Stimulated activated naive CD8-positive, alpha-beta T cell treated with anti-CD3 and anti-CD28 coated beads, Interleukin-15, Interleukin-2, amounts not matched to agents 100 ng/mL and 50 ng/mL, for 24 hours (primary cell): Measurements from ENCODE around the gene USP8.
"Not testable (repeated sequence)": the region's sequence is repeated elsewhere in the genome, so short reads cannot be mapped to it uniquely, and the experiment has no call there.

Experiments
- H3K27ac Mint-ChIP-seq: one replicate; pipeline ENCODE4 v1.8.0; 2021; ENCODE audit warnings: mild to moderate bottlenecking, mixed read lengths
- H3K27me3 Mint-ChIP-seq: one replicate; pipeline ENCODE4 v1.8.0; 2021; ENCODE audit warnings: mixed read lengths
- H3K36me3 Mint-ChIP-seq: one replicate; pipeline ENCODE4 v1.8.0; 2021; ENCODE audit warnings: low read depth, mixed read lengths
- H3K4me1 Mint-ChIP-seq: one replicate; pipeline ENCODE4 v1.8.0; 2021; ENCODE audit warnings: low read depth, mixed read lengths
- H3K4me3 Mint-ChIP-seq: one replicate; pipeline ENCODE4 v1.8.0; 2021; ENCODE audit warnings: mild to moderate bottlenecking, mixed read lengths
- H3K9me3 Mint-ChIP-seq: one replicate; pipeline ENCODE4 v1.8.0; 2021; ENCODE audit warnings: mixed read lengths

Gene USP8

GRCh38 chr15:50424066-50424890 is at the start of gene USP8:
Gene USP8, plus strand, starts transcription at chr15:50424405. Its CDS starts 14,669 bp downstream, at chr15:50439074.
- Mint-ChIP-seq H3K4me1 (peaks cover 38% of the 10 kb centered on the region), H3K27ac (peak within 1 kb of the TSS; percentile 95), H3K36me3 (peaks cover 13% of the 10 kb centered on the region), H3K27me3 (no peaks in the 10 kb centered on the region), H3K9me3 (no peaks in the 10 kb centered on the region), H3K4me3 (peak within 1 kb of the TSS; percentile 97)

- Mint-ChIP-seq H3K4me1 (peaks cover 19% of the 10 kb centered on the region), H3K9me3 (no peaks in the 10 kb centered on the region), H3K27me3 (peaks cover 4% of the 10 kb centered on the region), H3K36me3 (no peaks in the 10 kb centered on the region), H3K27ac (peak overlapping the region; percentile 90), H3K4me3 (peak overlapping the region; percentile 15)
Measured at GRCh38 chr15:50377867-50378751, 46.1 kb upstream of the USP8 start.

GRCh38 chr15:50378776-50379175 is 45.4 kb upstream of the USP8 start:
- Mint-ChIP-seq H3K27me3 (peaks cover 4% of the 10 kb centered on the region), H3K36me3 (no peaks in the 10 kb centered on the region), H3K27ac (peak overlapping the region; percentile 90), H3K4me1 (peaks cover 19% of the 10 kb centered on the region), H3K4me3 (no peak overlapping the region), H3K9me3 (no peaks in the 10 kb centered on the region)

GRCh38 chr15:50379413-50379812 is 44.8 kb upstream of the USP8 start:
- H3K27me3 Mint-ChIP-seq, H3K4me3 Mint-ChIP-seq, H3K9me3 Mint-ChIP-seq, H3K36me3 Mint-ChIP-seq, H3K27ac Mint-ChIP-seq: not testable (repeated sequence)
- peaks cover 19% of the 10 kb centered on the region for H3K4me1 Mint-ChIP-seq

GRCh38 chr15:50380089-50380488 is 44.1 kb upstream of the USP8 start:
- Mint-ChIP-seq H3K4me1 (peaks cover 19% of the 10 kb centered on the region), H3K9me3 (no peaks in the 10 kb centered on the region), H3K27me3 (peaks cover 4% of the 10 kb centered on the region), H3K4me3 (no peak overlapping the region), H3K36me3 (no peaks in the 10 kb centered on the region), H3K27ac (no peak overlapping the region)

- no peak overlapping the region for H3K27ac Mint-ChIP-seq
- no peak overlapping the region for H3K4me3 Mint-ChIP-seq
- H3K9me3 Mint-ChIP-seq: no peaks in the 10 kb centered on the region
- H3K4me1 Mint-ChIP-seq: peaks cover 19% of the 10 kb centered on the region
- peaks cover 4% of the 10 kb centered on the region for H3K27me3 Mint-ChIP-seq
- H3K36me3 Mint-ChIP-seq: no peaks in the 10 kb centered on the region
Measured at GRCh38 chr15:50381438-50381837, 42.8 kb upstream of the USP8 start.

GRCh38 chr15:50382408-50382807 is 41.8 kb upstream of the USP8 start:
- Mint-ChIP-seq H3K27ac (peak overlapping the region; percentile 32), H3K4me1 (peaks cover 14% of the 10 kb centered on the region)
- H3K4me3 Mint-ChIP-seq, H3K9me3 Mint-ChIP-seq, H3K36me3 Mint-ChIP-seq, H3K27me3 Mint-ChIP-seq: not testable (repeated sequence)

GRCh38 chr15:50390554-50391264 is 33.5 kb upstream of the USP8 start:
- Mint-ChIP-seq H3K4me3 (no peak overlapping the region), H3K4me1 (no peaks in the 10 kb centered on the region), H3K9me3 (no peaks in the 10 kb centered on the region), H3K36me3 (no peaks in the 10 kb centered on the region), H3K27me3 (no peaks in the 10 kb centered on the region), H3K27ac (no peak overlapping the region)

- H3K9me3 Mint-ChIP-seq, H3K4me1 Mint-ChIP-seq, H3K27ac Mint-ChIP-seq, H3K36me3 Mint-ChIP-seq, H3K27me3 Mint-ChIP-seq, H3K4me3 Mint-ChIP-seq: not testable (repeated sequence)
Measured at GRCh38 chr15:50391561-50391960, 32.6 kb upstream of the USP8 start.

- peaks cover 8% of the 10 kb centered on the region for H3K27me3 Mint-ChIP-seq
- H3K4me1 Mint-ChIP-seq: no peaks in the 10 kb centered on the region
- no peak overlapping the region for H3K4me3 Mint-ChIP-seq
- no peaks in the 10 kb centered on the region for H3K9me3 Mint-ChIP-seq
- no peak overlapping the region for H3K27ac Mint-ChIP-seq
- H3K36me3 Mint-ChIP-seq: no peaks in the 10 kb centered on the region
Measured at GRCh38 chr15:50411870-50412269, 12.3 kb upstream of the USP8 start.

- Mint-ChIP-seq H3K9me3 (no peaks in the 10 kb centered on the region), H3K36me3 (no peaks in the 10 kb centered on the region), H3K27me3 (no peaks in the 10 kb centered on the region), H3K4me3 (no peak overlapping the region), H3K27ac (no peak overlapping the region), H3K4me1 (no peaks in the 10 kb centered on the region)
Measured at GRCh38 chr15:50414624-50415023, 9.6 kb upstream of the USP8 start.

- H3K36me3 Mint-ChIP-seq: no peaks in the 10 kb centered on the region
- H3K4me1 Mint-ChIP-seq: no peaks in the 10 kb centered on the region
- H3K27me3 Mint-ChIP-seq: no peaks in the 10 kb centered on the region
- no peak overlapping the region for H3K4me3 Mint-ChIP-seq
- H3K9me3 Mint-ChIP-seq: no peaks in the 10 kb centered on the region
- no peak overlapping the region for H3K27ac Mint-ChIP-seq
Measured at GRCh38 chr15:50415752-50416404, 8.3 kb upstream of the USP8 start.

GRCh38 chr15:50416890-50417289 is 7.3 kb upstream of the USP8 start:
- Mint-ChIP-seq H3K27me3 (no peaks in the 10 kb centered on the region), H3K27ac (no peak overlapping the region), H3K9me3 (no peaks in the 10 kb centered on the region), H3K4me1 (no peaks in the 10 kb centered on the region), H3K4me3 (no peak overlapping the region), H3K36me3 (no peaks in the 10 kb centered on the region)

GRCh38 chr15:50418041-50418583 is 6.1 kb upstream of the USP8 start:
- no peaks in the 10 kb centered on the region for H3K27me3 Mint-ChIP-seq
- no peak overlapping the region for H3K4me3 Mint-ChIP-seq
- H3K9me3 Mint-ChIP-seq: no peaks in the 10 kb centered on the region
- H3K4me1 Mint-ChIP-seq: peaks cover under 1% of the 10 kb centered on the region
- H3K36me3 Mint-ChIP-seq: no peaks in the 10 kb centered on the region
- no peak overlapping the region for H3K27ac Mint-ChIP-seq
